ENCODE measurements around the gene CLDN34.

CLDN34 gene

DNA sequence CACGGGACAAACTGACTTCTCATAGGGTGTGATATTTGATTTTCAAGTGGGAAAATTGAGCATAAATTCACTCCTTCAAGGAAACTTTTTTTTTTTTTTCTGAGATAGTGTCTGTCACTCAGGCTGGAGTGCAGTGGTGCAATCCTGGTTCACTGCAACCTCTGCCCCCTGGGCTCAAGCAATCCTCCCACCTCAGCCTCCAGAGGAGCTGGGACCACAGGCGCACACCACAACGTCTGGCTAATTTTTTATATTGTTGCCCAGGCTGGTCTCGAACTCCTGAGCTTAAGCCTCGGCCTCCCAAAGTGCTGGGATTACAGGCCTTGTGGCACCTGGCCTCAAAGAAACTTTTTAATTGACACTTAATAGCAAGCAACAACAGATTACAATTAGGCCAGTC is 13.8 kb downstream of the CLDN34 start:
- DNase-seq (ENCODE audit: low read depth) = no peak

GRCh38 chrX:9983441-9983840 is 16.3 kb downstream of the CLDN34 start:
- DNase-seq (ENCODE audit: low read depth) = no peak

GRCh38 chrX:9983846-9984245 is 16.7 kb downstream of the CLDN34 start:
- DNase-seq (ENCODE audit: low read depth) = no peak

- no peak for DNase-seq (ENCODE audit: low read depth)
These were observed 21.6 kb downstream of the CLDN34 start for GRCh38 chrX:9988762-9989161.

GRCh38 chrX:9992061-9992460 is 24.9 kb downstream of the CLDN34 start:
- no peak for DNase-seq (ENCODE audit: low read depth)

- no peak for DNase-seq (ENCODE audit: low read depth)
These were observed 25.6 kb downstream of the CLDN34 start for GRCh38 chrX:9992724-9993123.

GRCh38 chrX:9995855-9996339 is 28.7 kb downstream of the CLDN34 start:
- no peak for DNase-seq (ENCODE audit: low read depth)

GRCh38 chrX:9997041-9997440 is 29.9 kb downstream of the CLDN34 start:
- no peak for DNase-seq (ENCODE audit: low read depth)

DNA sequence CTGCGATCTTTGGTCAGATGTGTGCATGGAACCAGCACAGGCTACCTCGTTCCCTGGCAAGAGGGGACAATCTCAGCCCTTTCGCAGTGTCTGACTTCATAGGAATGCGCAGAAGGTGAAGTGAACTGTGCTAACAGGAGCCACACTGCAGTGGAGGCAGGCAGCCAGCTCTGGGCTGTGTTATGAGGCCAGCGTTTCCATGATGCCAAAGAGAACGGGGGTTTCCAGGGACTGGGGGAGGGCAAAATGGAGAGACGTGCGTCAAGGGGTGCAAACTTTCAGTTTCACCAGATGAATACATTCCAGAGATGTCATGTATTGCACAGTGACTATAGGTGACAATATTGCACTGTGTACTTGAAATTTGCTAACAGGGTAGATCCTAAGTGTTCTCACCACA is 30.4 kb downstream of the CLDN34 start:
- DNase-seq (ENCODE audit: low read depth) = no peak

DNA sequence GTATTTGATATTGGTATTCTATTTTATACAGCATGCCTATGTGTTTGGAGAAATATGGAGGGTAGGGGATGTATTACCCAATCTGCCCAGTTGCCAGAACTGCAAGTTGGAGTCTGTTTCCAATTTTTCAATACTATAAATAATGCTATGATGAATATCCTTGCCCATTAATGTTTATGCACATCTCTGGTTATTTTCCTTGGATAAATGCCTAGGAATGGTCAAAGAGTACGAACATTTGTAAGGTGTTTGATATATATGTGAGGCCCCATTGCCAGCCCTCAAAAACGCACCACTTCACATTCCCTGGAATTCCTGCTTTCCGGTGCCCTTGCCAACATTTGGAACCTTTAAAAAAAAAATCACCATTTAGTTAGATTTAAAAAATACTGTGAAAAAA is 34.3 kb downstream of the CLDN34 start:
- DNase-seq (ENCODE audit: low read depth) = no peak

DNA sequence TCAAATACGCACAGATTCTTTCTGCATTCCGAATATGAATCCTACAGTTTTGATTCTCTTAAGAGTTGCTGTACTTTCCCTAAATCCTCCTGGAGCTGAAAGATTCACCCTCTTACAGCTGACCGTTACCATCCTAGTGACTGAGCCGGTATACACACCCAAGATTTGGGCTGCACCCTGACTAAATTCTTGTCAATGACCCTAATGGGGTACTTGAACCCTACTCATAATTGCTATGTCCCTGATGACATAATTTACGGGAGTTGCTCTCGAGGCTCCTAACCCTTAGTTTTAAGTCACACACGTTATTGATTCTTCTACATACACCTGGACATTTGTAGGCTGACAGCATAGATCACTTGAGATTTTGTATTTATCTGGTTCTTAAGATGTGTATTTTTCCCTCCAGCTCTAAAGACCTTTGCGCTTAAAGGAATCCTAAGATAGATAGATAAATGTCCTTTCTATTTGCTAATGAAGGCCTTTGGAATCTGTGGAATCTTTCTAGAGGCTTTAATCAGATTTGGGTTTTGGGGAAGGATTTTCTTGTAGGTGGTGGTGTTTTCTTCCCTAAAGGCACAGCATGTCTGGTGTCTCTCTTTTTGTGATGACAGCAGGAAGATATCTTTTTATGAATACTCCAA is 37.8 kb downstream of the CLDN34 start:
- no peak for DNase-seq (ENCODE audit: low read depth)

- DNase-seq (ENCODE audit: low read depth) = no peak
These were observed 38.9 kb downstream of the CLDN34 start for GRCh38 chrX:10006086-10006485.

DNA sequence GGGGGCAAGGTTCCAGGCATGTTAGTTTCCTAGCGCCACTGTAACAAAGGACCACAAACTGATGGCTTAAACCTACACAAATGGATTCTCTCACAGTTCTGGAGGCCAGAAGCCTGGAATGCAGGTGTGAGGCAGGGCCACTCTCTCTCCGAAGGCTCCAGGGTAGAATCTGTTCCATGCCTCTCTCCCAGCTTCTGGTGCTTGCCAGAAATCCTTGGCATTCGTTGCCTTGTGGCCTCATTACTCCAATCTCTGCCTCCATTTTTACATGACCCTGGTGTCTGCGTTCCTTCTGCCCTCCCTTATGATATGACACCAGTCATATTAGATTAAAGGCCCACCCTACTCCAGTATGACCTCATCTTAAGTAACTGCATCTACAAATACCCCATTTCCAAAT is 39.6 kb downstream of the CLDN34 start:
- no peak for DNase-seq (ENCODE audit: low read depth)

- no peak for DNase-seq (ENCODE audit: low read depth)
These were observed 40.5 kb downstream of the CLDN34 start for GRCh38 chrX:10007621-10008020.

DNA sequence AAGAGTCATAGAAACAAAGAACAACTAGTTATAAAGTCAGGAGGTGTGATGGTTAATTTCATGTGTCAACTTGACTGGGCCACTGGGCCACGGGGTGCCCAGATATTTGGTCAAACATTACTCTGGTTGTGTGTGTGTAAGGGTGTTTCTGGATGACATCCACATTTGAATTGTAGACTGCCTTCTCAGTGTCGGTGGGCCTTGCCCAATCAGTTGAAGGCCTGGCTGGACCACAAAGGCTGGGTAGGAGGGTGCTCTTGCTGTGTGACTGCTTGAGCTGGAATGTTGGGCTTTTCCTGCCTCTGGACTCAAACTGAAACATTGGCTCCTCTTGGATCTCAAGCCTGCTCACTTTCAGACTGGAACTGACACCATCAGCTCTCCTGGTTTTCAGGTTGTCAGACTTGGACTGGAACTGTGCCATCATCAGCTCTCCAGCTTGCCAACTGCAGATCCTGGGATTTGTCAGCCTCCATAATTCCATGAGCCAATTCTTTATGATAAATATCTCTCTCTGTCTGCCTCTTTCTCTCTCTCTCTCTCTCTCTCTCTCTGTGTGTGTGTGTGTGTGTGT is 41.4 kb downstream of the CLDN34 start:
- no peak for DNase-seq (ENCODE audit: low read depth)

DNA sequence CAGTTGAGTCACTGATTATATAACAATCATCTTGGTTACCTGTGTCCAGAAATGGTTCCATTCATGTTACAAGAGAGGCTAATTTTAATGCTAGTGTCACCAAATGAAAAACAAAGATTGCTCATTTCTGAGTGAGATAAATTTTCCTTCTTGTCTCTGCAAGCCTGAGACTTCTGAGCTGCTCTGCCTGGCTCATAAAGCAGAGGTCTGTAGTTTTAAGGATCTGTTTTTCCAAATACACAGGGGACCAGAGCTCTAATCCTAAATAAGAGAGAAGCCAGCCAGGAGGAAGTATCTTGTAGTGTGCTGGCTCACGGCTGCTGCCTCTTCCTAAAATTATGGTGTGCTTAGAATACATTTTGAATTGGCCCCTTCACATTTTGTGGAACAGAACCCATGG is 42.6 kb downstream of the CLDN34 start:
- DNase-seq (ENCODE audit: low read depth) = no peak

DNA sequence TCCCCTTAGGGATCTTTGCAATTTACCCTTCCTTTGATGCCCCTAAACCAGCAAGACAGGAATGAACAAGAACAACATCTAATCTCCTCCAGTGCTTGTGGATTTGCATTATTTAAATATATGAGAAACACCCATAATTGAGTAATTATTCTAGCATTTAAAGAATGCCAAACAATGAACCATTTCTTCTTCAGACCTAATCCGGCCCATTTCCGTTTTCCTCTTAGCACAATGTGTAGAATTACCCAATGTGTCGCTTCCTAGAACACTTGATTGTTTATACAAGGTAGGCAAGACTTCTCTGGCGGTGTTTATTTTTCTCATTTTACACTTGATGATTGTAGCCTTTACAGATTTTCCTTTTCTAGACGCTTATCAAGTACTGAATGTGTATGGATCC is 43.5 kb downstream of the CLDN34 start:
- DNase-seq (ENCODE audit: low read depth) = no peak

- no peak for DNase-seq (ENCODE audit: low read depth)
These were observed 44.2 kb downstream of the CLDN34 start for GRCh38 chrX:10011261-10011931.

GRCh38 chrX:10011991-10012390 is 44.8 kb downstream of the CLDN34 start:
- DNase-seq (ENCODE audit: low read depth) = no peak

- no peak for DNase-seq (ENCODE audit: low read depth)
These were observed 47.5 kb downstream of the CLDN34 start for GRCh38 chrX:10014462-10015354.

DNA sequence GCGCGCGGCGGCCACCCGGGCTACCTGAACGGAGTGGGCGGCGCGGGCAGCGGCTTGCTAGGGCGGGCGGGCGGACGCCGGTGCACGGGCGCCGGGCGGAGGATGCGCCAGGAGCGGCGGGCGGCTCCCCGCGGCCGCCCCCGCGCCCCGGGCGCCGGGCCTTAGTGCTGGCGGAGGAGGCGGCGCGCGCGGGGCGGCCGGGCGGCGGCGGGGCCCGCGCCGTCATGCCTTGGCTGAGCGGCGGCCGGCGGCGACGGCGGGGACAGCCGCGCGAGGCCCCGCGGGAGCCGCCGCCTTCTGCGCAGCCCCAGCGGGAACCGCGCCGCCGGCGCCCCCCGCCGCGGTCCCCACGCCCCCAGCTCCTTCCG is 48.2 kb downstream of the CLDN34 start:
- DNase-seq (ENCODE audit: low read depth) = no peak

- no peak for DNase-seq (ENCODE audit: low read depth)
These were observed 48.8 kb downstream of the CLDN34 start for GRCh38 chrX:10015723-10016518.

Data from GM04503 (cell line).